Liver (tissue), 9 donors: ENCODE data around the gene NFATC2. TPM values are rescaled to one million over a fixed set of nuclear protein-coding genes. Genes with fewer than 3 reads are reported as not detected.

Source experiments
- DNase-seq: peaks from one replicate; pipeline ENCODE4 v3.0.0-alpha.2; 2017; ENCODE audit warnings: low spot score
- H3K27ac ChIP-seq, 2 donors: one replicate each; pipeline ENCODE4 v1.7.0; 2013; ENCODE audit warnings: inconsistent platforms in 2 of 2, low read length in 2 of 2, control low read depth in 1 of 2, low read depth in 1 of 2, mild to moderate bottlenecking in 1 of 2
- H3K27me3 ChIP-seq, 4 donors: one replicate each; pipeline versions ENCODE4 v1.6.1 to v1.7.0; 2013; ENCODE audit warnings: low read length in 3 of 4, inconsistent platforms in 1 of 4, mild to moderate bottlenecking in 1 of 4, moderate library complexity in 1 of 4; ENCODE audit not compliant: control insufficient read depth in 4 of 4, insufficient read depth in 4 of 4
- H3K36me3 ChIP-seq, 4 donors: one replicate each; pipeline versions ENCODE4 v1.6.1 to v1.7.0; 2013; ENCODE audit warnings: low read length in 3 of 4, mild to moderate bottlenecking in 3 of 4, low read depth in 1 of 4, moderate library complexity in 1 of 4; ENCODE audit not compliant: control insufficient read depth in 4 of 4, insufficient read depth in 3 of 4
- H3K4me1 ChIP-seq, 4 donors: one replicate each; pipeline versions ENCODE4 v1.6.1 to v1.7.0; 2013; ENCODE audit warnings: low read length in 3 of 4, mild to moderate bottlenecking in 3 of 4, moderate library complexity in 1 of 4; ENCODE audit not compliant: control insufficient read depth in 4 of 4, insufficient read depth in 4 of 4
- H3K4me3 ChIP-seq, 3 donors: one replicate each; pipeline versions ENCODE4 v1.6.1 to v1.7.0; 2013; ENCODE audit warnings: low read length in 3 of 3, control low read depth in 1 of 3, low read depth in 1 of 3, mild to moderate bottlenecking in 1 of 3
- H3K9ac ChIP-seq, 2 donors: one replicate each; pipeline ENCODE4 v1.7.0; 2013; ENCODE audit warnings: low read length in 2 of 2, mild to moderate bottlenecking in 2 of 2, moderate library complexity in 2 of 2, control low read depth in 1 of 2, low read depth in 1 of 2
- H3K9me3 ChIP-seq, 4 donors: one replicate each; pipeline versions ENCODE4 v1.6.1 to v1.7.0; 2013; ENCODE audit warnings: low read length in 3 of 4; ENCODE audit not compliant: control insufficient read depth in 4 of 4
- EGR1 ChIP-seq, 2 donors: IDR thresholded peaks; 2 replicates each; pipeline ENCODE4 v1.6.1; 2016 to 2018; ENCODE audit warnings: antibody characterized with exemption in 2 of 2, low read depth in 2 of 2
- FOXA1 ChIP-seq: IDR thresholded peaks from 2 replicates; pipeline ENCODE4 v1.6.1; 2016; ENCODE audit warnings: antibody characterized with exemption
- FOXA2 ChIP-seq: IDR thresholded peaks from 2 replicates; pipeline ENCODE4 v1.6.1; 2016; ENCODE audit warnings: antibody characterized with exemption
- GABPA ChIP-seq, 2 donors: IDR thresholded peaks in 1 of 2; conservative IDR thresholded peaks in 1 of 2; 2 replicates each; pipeline ENCODE4 v1.6.1; 2016; ENCODE audit warnings: antibody characterized with exemption in 2 of 2, mild to moderate bottlenecking in 1 of 2, moderate library complexity in 1 of 2
- HNF4A ChIP-seq, 2 donors: conservative IDR thresholded peaks; 2 replicates each; pipeline ENCODE4 v1.6.1; 2016; ENCODE audit warnings: antibody characterized with exemption in 2 of 2, mild to moderate bottlenecking in 2 of 2
- HNF4G ChIP-seq: IDR thresholded peaks from 2 replicates; pipeline ENCODE4 v1.6.1; 2016; ENCODE audit warnings: antibody characterized with exemption
- JUND ChIP-seq, 2 donors: IDR thresholded peaks; 2 replicates each; pipeline ENCODE4 v1.6.1; 2016; ENCODE audit warnings: antibody characterized with exemption in 2 of 2
- NR2F2 ChIP-seq: IDR thresholded peaks from 2 replicates; pipeline ENCODE4 v1.6.1; 2016; ENCODE audit warnings: antibody characterized with exemption
- RAD21 ChIP-seq, 2 donors: IDR thresholded peaks; 2 replicates each; pipeline ENCODE4 v1.6.1; 2016; ENCODE audit warnings: antibody characterized with exemption in 2 of 2, mild to moderate bottlenecking in 2 of 2
- RXRA ChIP-seq, 2 donors: IDR thresholded peaks; 2 replicates each; pipeline ENCODE4 v1.6.1; 2017 to 2018; ENCODE audit warnings: antibody characterized with exemption in 2 of 2, mild to moderate bottlenecking in 1 of 2
- SP1 ChIP-seq: IDR thresholded peaks from 2 replicates; pipeline ENCODE4 v1.6.1; 2018; ENCODE audit warnings: antibody characterized with exemption, mild to moderate bottlenecking
- TAF1 ChIP-seq: conservative IDR thresholded peaks from 2 replicates; pipeline ENCODE4 v1.6.1; 2016; ENCODE audit warnings: antibody characterized with exemption, mild to moderate bottlenecking
- YY1 ChIP-seq: IDR thresholded peaks from 2 replicates; pipeline ENCODE4 v1.6.1; 2016; ENCODE audit warnings: antibody characterized with exemption, mild to moderate bottlenecking
- WGBS: extraction: QIAGEN DNeasy Blood & Tissue Kit; methylation state at CpG from one replicate; pipeline ENCODE4 v1.1.7; 2013; 5-methylcytosine and 5-hydroxymethylcytosine counted together
- polyA plus RNA-seq, 2 donors: library from polyadenylated mRNA; stranded (reverse) in 1 of 2; unstranded in 1 of 2; fragments of 200-250 nt in 1 of 2; fragments of >200 nt in 1 of 2; fragmentation: Nextera tagmentation in 1 of 2; extraction: Ambion mirVana in 1 of 2; gene quantifications; one replicate each; pipeline versions ENCODE4 v1.2.1 to v1.2.3, GENCODE V29; 2013 to 2015
- total RNA-seq, 2 donors: library from RNA; depleted of rRNA; stranded (reverse); fragments of >200 nt; gene quantifications; one replicate each; pipeline ENCODE4 v1.2.3, GENCODE V29; 2014
- TF ChIP-seq, protein P1 (sequence below): fragments of 150-350 bp; IDR thresholded peaks from 2 replicates; pipeline ENCODE4 v1.5.1; 2017; ENCODE audit warnings: improper control_type of control experiment, low read depth, low read length; ENCODE audit not compliant: missing input control
- TF ChIP-seq, protein P2 (sequence below): IDR thresholded peaks from 2 replicates; pipeline ENCODE4 v1.6.1; 2016; ENCODE audit warnings: antibody characterized with exemption
- TF ChIP-seq, protein P3 (sequence below): IDR thresholded peaks from 2 replicates; pipeline ENCODE4 v1.6.1; 2016; ENCODE audit warnings: antibody characterized with exemption
- TF ChIP-seq, protein P4 (sequence below): IDR thresholded peaks from 2 replicates; pipeline ENCODE4 v1.6.1; 2016; ENCODE audit warnings: antibody characterized with exemption
- TF ChIP-seq, protein P5 (sequence below): IDR thresholded peaks from 2 replicates; pipeline ENCODE4 v1.6.1; 2016; ENCODE audit warnings: antibody characterized with exemption, mild to moderate bottlenecking
- donor health status: healthy.
- donor health status: healthy.
- donor health status: healthy.
- donor health status: healthy.
- donor health status: healthy.

Gene NFATC2
- total and polyA plus RNA-seq, 4 donors: 1.2 to 6.7 (median 2.6) TPM

DNA sequence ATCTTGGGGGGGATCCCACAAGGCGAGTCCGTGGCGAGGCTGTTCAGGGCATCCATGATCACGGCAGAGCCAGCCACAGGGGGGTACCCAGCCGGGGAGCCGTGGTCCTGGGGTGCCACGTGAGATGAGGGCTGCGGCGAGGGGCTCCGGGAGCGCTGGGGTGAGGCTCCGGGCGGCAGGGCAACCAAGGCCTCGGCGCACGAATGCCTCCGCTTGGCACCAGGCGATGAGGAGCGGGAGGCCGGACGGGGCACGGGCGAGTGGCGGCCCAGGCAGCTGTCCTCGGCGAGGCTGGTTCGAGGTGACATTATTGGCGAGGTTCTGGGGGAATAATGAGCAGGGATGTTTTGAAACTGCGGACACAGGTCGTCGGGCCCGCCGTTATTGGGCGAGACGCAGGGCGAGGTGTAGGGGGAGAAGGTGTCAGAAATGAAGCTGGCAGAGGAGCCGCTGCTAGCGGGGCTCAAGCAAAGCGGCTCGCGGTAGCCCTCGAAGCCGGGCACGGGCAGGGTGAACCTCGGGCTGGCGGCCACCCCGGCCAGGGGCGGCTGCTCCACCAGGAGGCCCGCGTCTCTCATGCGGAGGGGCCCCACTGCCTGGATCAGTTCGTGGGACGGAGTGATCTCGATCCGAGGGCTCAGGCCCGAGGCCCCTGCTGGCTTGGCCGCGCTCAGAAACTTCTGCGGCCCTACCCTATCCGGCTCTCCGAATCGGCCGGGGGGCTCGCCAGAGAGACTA is 19.1 kb downstream of the NFATC2 start:
- H3K4me1 ChIP-seq: no peaks in the 10 kb centered on the region
- DNase-seq: no peak
- no peaks in the 10 kb centered on the region for H3K9me3 ChIP-seq
- no peaks in the 10 kb centered on the region for H3K27me3 ChIP-seq
- H3K27ac ChIP-seq: no peak overlapping the region
- H3K9ac ChIP-seq: no peak overlapping the region
- peaks cover 0 to 10% (median 5%) of the 10 kb centered on the region in 4 donors for H3K36me3 ChIP-seq
- H3K4me3 ChIP-seq: no peak overlapping the region
- WGBS: 98% methylated on average over 64 of the region's 64 CpGs
- TF ChIP-seq EGR1 (IDR thresholded peaks at IDR 0.05; ENCODE audit: low read depth in 2 of 2) (no peak), HNF4G (no peak), JUND (IDR thresholded peaks at IDR 0.05) (no peak), RAD21 (IDR thresholded peaks at IDR 0.05) (no peak), FOXA2 (no peak), NR2F2 (no peak), SP1 (no peak), RXRA (IDR thresholded peaks at IDR 0.05) (no peak), TAF1 (no peak), GABPA (IDR thresholded peaks at IDR 0.05 in 1 of 2, conservative IDR thresholded peaks at IDR 0.05 in 1 of 2) (no peak), YY1 (no peak), FOXA1 (no peak), HNF4A (conservative IDR thresholded peaks at IDR 0.05) (no peak)
- TF ChIP-seq, protein P1, sequence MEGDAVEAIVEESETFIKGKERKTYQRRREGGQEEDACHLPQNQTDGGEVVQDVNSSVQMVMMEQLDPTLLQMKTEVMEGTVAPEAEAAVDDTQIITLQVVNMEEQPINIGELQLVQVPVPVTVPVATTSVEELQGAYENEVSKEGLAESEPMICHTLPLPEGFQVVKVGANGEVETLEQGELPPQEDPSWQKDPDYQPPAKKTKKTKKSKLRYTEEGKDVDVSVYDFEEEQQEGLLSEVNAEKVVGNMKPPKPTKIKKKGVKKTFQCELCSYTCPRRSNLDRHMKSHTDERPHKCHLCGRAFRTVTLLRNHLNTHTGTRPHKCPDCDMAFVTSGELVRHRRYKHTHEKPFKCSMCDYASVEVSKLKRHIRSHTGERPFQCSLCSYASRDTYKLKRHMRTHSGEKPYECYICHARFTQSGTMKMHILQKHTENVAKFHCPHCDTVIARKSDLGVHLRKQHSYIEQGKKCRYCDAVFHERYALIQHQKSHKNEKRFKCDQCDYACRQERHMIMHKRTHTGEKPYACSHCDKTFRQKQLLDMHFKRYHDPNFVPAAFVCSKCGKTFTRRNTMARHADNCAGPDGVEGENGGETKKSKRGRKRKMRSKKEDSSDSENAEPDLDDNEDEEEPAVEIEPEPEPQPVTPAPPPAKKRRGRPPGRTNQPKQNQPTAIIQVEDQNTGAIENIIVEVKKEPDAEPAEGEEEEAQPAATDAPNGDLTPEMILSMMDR: no peak
- TF ChIP-seq, protein P2, sequence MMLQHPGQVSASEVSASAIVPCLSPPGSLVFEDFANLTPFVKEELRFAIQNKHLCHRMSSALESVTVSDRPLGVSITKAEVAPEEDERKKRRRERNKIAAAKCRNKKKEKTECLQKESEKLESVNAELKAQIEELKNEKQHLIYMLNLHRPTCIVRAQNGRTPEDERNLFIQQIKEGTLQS: no peak
- TF ChIP-seq, protein P3, sequence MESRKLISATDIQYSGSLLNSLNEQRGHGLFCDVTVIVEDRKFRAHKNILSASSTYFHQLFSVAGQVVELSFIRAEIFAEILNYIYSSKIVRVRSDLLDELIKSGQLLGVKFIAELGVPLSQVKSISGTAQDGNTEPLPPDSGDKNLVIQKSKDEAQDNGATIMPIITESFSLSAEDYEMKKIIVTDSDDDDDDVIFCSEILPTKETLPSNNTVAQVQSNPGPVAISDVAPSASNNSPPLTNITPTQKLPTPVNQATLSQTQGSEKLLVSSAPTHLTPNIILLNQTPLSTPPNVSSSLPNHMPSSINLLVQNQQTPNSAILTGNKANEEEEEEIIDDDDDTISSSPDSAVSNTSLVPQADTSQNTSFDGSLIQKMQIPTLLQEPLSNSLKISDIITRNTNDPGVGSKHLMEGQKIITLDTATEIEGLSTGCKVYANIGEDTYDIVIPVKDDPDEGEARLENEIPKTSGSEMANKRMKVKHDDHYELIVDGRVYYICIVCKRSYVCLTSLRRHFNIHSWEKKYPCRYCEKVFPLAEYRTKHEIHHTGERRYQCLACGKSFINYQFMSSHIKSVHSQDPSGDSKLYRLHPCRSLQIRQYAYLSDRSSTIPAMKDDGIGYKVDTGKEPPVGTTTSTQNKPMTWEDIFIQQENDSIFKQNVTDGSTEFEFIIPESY: no peak
- TF ChIP-seq, protein P4, sequence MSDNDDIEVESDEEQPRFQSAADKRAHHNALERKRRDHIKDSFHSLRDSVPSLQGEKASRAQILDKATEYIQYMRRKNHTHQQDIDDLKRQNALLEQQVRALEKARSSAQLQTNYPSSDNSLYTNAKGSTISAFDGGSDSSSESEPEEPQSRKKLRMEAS: no peak
- TF ChIP-seq, protein P5, sequence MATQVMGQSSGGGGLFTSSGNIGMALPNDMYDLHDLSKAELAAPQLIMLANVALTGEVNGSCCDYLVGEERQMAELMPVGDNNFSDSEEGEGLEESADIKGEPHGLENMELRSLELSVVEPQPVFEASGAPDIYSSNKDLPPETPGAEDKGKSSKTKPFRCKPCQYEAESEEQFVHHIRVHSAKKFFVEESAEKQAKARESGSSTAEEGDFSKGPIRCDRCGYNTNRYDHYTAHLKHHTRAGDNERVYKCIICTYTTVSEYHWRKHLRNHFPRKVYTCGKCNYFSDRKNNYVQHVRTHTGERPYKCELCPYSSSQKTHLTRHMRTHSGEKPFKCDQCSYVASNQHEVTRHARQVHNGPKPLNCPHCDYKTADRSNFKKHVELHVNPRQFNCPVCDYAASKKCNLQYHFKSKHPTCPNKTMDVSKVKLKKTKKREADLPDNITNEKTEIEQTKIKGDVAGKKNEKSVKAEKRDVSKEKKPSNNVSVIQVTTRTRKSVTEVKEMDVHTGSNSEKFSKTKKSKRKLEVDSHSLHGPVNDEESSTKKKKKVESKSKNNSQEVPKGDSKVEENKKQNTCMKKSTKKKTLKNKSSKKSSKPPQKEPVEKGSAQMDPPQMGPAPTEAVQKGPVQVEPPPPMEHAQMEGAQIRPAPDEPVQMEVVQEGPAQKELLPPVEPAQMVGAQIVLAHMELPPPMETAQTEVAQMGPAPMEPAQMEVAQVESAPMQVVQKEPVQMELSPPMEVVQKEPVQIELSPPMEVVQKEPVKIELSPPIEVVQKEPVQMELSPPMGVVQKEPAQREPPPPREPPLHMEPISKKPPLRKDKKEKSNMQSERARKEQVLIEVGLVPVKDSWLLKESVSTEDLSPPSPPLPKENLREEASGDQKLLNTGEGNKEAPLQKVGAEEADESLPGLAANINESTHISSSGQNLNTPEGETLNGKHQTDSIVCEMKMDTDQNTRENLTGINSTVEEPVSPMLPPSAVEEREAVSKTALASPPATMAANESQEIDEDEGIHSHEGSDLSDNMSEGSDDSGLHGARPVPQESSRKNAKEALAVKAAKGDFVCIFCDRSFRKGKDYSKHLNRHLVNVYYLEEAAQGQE: no peak
